ENCODE measurements around the gene HTR4.

DNA sequence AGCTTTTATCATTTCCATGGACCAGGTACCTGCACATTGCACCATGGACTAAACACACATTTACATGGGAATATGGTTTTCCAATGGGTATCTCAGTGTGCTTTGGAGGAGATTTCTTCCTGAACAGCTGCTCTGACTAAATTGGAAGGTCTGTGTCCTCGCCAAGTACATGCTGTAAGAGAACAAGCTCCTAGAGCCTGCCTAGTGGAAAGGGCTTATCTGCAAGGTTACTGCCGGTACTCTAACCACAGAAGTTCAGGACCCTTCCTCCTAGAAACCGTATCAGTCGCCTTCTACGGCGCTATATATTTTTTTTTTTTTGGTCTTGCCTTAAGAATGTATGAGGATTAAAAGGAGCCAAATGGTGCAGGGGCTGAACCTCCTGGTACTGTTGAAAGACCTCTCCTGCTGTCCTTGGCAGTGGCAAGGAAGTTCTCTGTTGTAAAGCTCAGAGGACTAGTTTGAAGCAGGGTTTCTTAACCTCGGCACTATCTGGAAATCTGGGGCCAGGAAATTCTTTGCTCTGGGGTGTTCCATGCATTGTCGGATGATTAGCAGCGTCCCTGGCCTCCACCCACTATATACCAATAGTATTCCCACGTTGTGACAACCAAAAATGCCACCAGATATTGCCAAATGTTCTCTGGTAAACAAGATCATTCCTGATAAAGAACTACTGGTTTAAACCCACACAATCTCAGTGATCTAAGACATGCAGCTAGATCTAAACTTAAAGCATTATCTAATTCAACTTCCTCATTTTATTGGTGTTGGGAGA, 163.1 kb downstream of the HTR4 start:
- TF ChIP-seq POLR2A (IDR thresholded peaks at IDR 0.05) (no peak), POLR2AphosphoS5 (IDR thresholded peaks at IDR 0.05) (no peak)
- TF ChIP-seq, protein P1, sequence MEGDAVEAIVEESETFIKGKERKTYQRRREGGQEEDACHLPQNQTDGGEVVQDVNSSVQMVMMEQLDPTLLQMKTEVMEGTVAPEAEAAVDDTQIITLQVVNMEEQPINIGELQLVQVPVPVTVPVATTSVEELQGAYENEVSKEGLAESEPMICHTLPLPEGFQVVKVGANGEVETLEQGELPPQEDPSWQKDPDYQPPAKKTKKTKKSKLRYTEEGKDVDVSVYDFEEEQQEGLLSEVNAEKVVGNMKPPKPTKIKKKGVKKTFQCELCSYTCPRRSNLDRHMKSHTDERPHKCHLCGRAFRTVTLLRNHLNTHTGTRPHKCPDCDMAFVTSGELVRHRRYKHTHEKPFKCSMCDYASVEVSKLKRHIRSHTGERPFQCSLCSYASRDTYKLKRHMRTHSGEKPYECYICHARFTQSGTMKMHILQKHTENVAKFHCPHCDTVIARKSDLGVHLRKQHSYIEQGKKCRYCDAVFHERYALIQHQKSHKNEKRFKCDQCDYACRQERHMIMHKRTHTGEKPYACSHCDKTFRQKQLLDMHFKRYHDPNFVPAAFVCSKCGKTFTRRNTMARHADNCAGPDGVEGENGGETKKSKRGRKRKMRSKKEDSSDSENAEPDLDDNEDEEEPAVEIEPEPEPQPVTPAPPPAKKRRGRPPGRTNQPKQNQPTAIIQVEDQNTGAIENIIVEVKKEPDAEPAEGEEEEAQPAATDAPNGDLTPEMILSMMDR (IDR thresholded peaks at IDR 0.05), result no peak
